ENCODE measurements around the gene COL5A3.

DNA sequence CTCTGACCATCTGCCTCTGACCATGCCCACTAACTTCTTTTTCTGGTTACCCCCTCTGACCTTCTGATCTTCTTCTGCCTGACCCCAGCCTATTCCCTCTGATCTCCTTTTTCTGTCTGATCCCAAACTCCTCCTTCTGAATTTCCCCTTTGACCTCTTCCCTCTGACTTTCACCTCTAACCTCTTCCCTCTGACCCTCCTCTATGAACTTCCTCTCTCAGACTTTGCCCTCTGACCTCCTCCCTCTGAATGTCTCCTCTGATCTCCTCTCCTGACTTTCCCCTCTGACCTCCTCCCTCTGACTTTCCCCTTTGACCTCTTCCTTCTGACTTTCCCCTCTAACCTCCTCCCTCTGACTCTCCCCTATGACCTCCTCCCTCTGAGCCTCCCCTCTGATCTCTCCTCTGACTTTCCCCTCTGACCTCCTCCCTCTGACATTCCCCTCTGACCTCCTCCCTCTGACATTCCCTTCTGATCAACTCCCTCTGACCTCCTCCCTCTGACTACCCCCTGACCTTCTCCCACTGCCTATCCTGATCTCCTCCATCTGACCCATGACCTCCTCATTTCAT is 3.5 kb downstream of the COL5A3 start:
- TF ChIP-seq, protein P1, sequence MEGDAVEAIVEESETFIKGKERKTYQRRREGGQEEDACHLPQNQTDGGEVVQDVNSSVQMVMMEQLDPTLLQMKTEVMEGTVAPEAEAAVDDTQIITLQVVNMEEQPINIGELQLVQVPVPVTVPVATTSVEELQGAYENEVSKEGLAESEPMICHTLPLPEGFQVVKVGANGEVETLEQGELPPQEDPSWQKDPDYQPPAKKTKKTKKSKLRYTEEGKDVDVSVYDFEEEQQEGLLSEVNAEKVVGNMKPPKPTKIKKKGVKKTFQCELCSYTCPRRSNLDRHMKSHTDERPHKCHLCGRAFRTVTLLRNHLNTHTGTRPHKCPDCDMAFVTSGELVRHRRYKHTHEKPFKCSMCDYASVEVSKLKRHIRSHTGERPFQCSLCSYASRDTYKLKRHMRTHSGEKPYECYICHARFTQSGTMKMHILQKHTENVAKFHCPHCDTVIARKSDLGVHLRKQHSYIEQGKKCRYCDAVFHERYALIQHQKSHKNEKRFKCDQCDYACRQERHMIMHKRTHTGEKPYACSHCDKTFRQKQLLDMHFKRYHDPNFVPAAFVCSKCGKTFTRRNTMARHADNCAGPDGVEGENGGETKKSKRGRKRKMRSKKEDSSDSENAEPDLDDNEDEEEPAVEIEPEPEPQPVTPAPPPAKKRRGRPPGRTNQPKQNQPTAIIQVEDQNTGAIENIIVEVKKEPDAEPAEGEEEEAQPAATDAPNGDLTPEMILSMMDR (IDR thresholded peaks at IDR 0.05; ENCODE audit: low read depth, low read length) = no peak
- TF ChIP-seq POLR2A (IDR thresholded peaks at IDR 0.05; ENCODE audit: extremely low read depth, insufficient read length) (no peak), MYC (IDR thresholded peaks at IDR 0.05; ENCODE audit: low read depth, low read length) (no peak)

All from NB4 (cell line).